Measurements from ENCODE around the gene FBRS. TPM values are rescaled to one million over a fixed set of nuclear protein-coding genes. Genes with fewer than 3 reads are reported as not detected.

FBRS gene
- total and polyA plus RNA-seq, 2 of the 13 experiments (the other 11 are each of a cell fraction or from before 2014, with no cell fraction given) = 13.7 to 16.2 TPM

GRCh38 chr16:30698816-30699614, 40.8 kb downstream of the FBRS start, which contains the start of gene SRCAP (continued):
- peak; percentile 91 for TF ChIP-seq NR3C1 (CRISPR knock-in tag; IDR thresholded peaks at IDR 0.05)
- peak; percentile 43; the same call in 1 of the 2 replicates for TF ChIP-seq ZNF776 (CRISPR knock-in tag; IDR thresholded peaks at IDR 0.05)
- 0 out of 2 replicates have a peak, but pooled peaks have one; percentile 37 for TF ChIP-seq ERF (CRISPR knock-in tag; IDR thresholded peaks at IDR 0.05)
- TF ChIP-seq HNF1A (IDR thresholded peaks at IDR 0.05; ENCODE audit: low read depth) = no peak
- TF ChIP-seq HNF1A (CRISPR knock-in tag; IDR thresholded peaks at IDR 0.05; ENCODE audit: borderline replicate concordance) = peak; percentile 41; the same call in 1 of the 2 replicates
- no peak for TF ChIP-seq FOXK2 (IDR thresholded peaks at IDR 0.05)
- TF ChIP-seq GZF1 (CRISPR knock-in tag; IDR thresholded peaks at IDR 0.05) = 0 out of 2 replicates have a peak, but pooled peaks have one; percentile 4
- peak; percentile 39; the same call in 1 of the 2 replicates for TF ChIP-seq ZNF329 (CRISPR knock-in tag; IDR thresholded peaks at IDR 0.05; ENCODE audit: low read depth)
- peak; percentile 37; the same call in 1 of the 2 replicates for TF ChIP-seq RFX5 (IDR thresholded peaks at IDR 0.05; ENCODE audit: low read depth, low read length)
- 0 out of 2 replicates have a peak, but pooled peaks have one; percentile 10 for TF ChIP-seq ZSCAN12 (CRISPR knock-in tag; IDR thresholded peaks at IDR 0.05)
- TF ChIP-seq GPBP1L1 (CRISPR knock-in tag; IDR thresholded peaks at IDR 0.05) = no peak
- TF ChIP-seq PRDM10 (CRISPR knock-in tag; IDR thresholded peaks at IDR 0.05; ENCODE audit: low read depth) = no peak
- peak; percentile 68 for TF ChIP-seq POGK (CRISPR knock-in tag; conservative IDR thresholded peaks at IDR 0.05)
- 0 out of 2 replicates have a peak, but pooled peaks have one; percentile 68 for TF ChIP-seq DNMT1 (CRISPR knock-in tag; IDR thresholded peaks at IDR 0.05)
- no peak for TF ChIP-seq HOMEZ (CRISPR knock-in tag; IDR thresholded peaks at IDR 0.05; ENCODE audit: low read depth)
